ENCODE data around the gene LRBA.

The LRBA gene

DNA sequence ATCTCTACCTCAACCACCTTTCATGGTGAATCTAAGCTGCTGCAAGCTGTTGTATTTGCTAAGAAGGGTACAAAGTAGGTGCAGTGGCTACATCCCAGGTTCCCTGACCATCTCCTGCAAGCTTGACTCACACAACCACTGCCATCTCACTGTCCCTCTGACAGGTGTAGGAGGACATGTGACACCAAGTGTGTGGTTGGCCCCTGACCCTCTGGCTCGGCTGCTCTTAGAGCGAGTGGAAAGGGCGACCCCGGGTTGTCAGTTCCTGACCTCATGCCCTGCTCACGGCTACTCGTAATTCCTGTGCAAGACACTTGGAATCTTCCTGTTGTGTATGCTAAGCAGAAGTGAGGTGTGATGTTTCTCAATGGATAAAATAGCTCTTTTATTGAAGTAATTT, 752.5 kb downstream of the LRBA start:
- DNase-seq (ENCODE audit: low spot score): no peak

DNA sequence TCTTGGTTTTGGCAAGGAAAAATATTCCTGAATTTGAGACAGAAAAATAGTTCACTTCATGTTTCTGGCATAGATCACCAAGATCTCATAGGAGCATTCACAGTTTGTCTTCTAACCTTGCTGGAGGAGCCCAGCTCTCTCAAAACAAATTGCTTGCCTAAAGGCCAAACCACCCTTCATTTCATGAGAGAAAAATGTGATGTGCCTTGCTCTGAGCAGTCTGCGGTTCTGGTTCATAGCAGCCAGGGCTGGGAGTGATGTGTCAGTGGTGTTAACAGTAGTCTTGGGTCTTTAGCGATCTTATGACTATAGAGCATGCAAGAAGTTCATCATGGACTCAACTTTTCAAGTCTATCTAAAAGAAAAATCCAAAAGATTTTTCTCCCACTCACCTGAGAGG, 753.5 kb downstream of the LRBA start:
- DNase-seq (ENCODE audit: low spot score): no peak

DNA sequence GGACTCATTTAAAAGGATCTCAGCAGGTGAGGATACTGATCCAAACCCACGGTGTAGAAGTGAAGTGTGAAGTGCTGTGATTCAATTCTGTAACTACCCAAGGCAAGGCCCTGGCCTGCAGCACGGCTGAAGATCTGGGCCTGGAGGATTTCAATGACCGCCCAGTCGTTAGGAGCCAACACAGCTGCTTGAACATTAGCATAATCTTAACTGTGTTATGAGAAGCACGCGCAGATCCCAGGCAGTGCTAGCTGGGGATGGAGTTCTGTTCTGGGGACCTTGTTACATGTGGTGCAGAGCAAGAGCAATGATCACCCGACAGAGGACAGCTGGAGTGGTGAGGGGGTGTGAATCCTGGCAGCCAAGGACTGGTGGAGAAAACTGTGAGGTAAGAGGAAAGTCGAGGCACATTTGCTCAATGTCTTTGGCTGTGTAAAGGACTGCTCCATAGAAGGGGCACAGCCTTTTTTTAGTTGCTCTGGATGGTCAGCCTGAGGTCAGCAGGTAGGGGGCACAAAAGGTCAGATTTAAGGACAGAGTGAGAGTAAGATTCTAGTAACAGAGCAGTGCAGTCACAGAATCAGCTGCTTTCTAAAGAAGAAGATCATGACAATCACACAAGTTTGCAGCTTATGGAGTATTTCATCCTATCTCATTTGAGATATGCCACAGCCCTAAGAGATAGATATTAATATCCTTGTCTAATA, 755.1 kb downstream of the LRBA start:
- no peak for DNase-seq (ENCODE audit: low spot score)

DNA sequence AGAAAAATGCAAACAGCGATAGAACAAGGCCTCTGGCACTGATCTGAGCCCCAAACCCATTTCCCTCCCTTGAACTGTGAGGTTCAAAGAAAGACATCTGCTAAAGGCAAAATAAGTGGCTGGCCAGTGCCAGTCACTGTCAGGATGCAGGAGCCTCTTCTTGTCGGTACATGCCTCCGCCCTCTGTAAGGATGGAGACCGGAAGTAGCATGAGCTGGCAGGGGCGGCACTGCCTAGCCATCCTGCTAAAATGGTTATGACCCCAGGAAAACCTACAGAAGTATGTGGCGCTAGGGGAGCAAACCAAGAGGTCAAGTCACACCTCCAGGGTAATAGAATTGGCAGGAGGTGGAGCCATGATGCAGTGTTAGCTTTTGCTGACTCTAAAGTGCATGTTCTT, 756.5 kb downstream of the LRBA start:
- DNase-seq (ENCODE audit: low spot score): no peak

DNA sequence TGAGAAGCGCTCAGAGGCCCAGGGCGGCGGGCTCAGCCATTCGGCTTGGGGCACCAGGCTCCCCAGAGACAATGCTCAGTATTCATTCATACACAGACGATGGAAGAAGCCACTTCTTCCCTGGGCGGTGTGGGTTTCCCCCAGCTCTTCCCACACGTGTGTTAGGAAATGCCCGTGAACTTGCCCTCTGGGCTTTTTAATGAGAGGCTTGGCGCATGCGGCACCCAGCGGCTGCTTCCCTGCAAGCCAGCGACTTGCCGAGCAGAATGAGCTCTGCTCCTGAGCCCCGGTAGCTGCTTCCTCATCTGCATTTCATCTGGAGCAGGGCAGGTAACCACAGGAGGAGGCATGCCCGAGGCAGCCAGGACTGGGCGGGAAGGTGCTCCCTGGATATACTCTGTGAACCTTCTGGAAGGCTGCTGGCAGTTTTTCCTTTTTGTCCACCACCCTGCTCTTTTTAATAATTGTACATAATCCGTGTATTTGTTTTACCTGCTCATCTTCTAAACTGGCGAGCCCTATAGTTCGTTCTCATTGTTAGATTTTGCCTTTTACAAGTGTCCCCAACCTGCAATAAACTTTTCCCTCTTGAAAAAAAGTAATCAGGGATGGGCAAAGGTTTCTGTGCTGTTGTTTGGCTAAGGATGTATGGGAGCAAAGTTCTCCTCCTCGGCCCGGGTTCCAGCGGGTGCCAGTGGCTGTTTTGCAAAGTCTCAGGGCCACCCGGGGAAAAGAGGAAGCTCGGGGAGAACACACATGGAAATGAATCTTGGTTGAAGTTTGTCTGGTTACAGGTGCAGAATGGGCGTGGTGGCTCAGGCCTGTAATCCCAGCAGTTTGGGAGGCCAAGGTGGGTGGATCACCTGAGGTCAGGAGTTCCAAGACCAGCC, 758.0 kb downstream of the LRBA start:
- no peak for DNase-seq (ENCODE audit: low spot score)

DNA sequence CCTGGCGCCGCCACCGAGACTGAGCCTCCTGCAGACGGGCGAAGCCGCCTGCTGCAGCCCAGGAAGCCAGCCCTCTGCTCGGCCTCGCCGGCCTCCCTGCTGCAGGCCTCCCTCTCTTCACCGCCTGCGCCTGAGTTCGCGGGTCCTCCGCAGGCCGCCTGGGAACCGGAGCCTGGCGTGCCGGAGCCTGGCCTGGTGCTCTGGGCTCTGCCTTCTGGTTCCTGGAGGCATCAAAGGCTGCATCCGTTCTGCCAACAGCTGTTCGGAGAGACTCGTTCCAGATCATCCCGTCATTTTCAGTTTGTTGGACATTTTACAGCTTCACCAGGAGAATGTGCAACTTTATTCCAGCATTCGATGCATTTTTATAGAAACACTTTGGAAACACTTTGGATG, 758.9 kb downstream of the LRBA start:
- DNase-seq (ENCODE audit: low spot score): no peak

DNA sequence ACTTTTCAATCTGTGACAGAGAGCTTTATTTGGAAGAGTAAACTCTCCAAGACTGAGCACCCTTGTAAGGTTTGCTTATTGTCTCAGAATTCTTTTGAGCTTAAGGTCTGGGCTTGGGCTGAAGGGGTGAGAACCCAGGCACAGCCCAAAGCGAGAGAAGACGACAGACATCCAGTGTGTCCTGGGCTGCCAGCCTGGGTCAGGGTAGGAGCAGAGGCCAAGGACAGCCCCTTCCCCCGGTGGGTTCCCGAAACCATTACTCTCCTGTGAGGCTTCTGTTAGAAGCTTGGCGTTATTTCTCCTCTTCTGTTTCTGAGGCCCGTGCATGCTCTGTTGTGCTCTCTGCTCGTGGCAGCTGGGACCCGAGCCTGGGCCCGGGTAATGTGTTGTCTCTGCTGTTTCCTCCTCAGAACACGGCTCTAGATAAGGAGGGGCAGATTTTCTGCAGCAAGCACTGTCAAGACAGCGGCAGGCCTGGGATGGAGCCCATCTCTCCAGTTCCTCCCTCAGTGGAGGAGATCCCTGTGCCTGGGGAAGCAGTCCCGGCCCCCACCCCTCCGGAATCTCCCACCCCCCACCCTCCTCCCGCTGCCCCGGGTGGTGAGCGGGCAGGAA, 759.4 kb downstream of the LRBA start:
- DNase-seq (ENCODE audit: low spot score): no peak

DNA sequence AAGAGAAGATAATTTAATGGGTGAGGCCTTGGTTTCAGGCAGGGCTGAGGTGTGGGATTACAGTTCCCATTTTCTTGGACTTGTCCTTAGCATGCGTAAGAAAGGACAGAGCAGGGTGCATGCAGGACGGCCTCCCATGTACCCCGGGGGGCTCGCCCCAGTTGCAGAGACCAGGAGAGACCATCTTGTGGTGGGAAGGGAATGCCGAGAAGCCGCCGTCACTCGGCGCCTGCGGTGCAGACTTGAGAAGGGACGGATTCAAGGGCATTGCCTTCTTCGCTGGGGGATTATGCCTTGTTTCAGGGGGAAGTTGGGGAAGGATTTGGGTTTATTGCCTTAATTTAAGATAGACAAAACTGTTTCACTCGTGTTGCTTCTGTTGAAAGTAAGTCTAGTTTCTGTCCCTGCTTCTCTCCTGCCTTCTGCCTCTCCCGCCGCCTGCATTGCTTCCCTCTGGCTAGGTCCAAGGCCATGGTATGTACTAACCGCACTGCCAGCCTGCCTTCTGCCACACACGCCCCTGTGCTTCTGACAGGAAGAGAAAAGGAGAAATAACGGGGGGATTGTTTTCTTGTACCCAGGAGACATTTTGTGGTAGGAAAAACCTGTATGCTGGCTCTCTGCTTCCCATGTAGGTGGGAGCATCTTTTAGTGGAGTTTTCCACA, 761.0 kb downstream of the LRBA start:
- DNase-seq (ENCODE audit: low spot score): no peak

DNA sequence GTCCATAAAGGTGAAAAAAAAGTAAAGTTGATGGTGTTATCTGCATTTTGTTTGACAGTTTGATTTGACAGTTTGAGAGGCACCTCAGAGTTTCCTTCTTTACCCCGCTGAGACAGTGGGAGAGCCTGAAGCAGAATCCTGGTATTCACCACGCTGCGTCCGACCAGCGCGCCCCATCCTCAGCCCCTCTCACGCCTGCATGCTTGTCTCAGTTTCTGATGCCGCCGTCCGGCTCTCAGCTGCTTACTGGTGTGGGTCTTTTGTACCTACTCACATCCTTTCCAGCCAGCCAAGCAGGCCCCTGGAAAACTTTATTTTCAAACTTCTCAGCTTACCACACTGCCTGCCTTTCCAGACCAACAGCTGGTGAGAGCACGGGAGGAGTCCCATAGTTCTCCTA, 761.7 kb downstream of the LRBA start:
- DNase-seq (ENCODE audit: low spot score): no peak

DNA sequence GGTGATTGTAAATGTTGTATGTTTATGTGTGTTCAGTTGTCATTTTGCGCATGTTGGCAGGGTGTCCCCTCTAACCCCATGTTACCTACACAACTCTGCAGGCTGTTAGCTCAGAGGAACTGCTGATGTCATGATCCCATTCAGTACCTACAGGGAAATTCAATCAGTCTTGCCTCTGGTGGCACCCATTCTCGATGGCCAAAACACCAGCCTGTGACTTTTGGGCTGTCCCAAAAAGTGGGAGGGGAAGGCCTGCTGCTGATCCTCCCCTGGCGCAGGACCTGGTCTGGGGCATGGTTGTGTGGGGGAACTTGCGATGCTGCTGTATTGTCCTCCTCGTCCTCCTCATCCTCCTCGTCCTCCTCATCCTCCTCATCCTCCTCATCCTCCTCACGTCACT, 762.3 kb downstream of the LRBA start:
- no peak for DNase-seq (ENCODE audit: low spot score)

DNA sequence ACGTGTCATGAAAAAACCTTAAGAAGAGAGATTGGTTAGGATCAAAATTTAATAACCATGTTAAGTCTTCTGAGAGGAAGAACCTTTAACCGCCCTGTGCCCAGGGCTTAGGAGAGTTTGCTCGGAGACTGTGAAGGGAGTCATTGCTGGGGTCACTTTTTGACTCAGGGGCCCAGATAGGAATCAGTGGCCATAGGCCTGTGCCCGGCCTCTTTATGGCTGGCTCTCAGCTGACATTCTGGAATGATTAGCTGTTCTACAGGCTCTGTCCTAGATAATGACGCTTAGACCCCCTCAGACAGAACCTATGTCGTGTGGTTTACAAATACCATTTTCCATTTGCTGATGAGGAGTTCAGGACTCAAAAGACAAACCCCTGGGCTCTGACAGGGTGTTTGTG, 762.8 kb downstream of the LRBA start:
- DNase-seq (ENCODE audit: low spot score): no peak

DNA sequence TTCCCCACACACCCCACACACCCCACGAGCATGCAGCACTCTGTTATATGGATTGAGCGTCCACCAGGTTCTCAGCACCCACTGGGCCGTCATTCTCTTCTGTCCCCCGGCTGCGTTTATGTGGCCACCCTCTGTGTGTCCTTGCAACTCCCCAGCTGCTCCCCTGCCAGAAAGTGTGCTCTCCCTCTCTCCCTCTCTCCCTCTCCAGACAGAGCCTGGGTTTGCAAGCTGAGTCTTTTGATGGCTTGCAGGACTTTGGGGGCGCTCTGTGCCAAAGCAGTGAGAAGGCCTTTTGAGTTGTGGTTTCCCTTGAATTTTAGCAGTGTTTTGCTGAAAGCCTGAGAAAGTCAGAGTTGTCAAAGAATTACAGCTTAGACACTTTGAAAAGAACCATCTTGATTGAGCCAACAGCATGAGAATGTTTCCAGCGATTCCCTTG, 763.3 kb downstream of the LRBA start:
- no peak for DNase-seq (ENCODE audit: low spot score)

DNA sequence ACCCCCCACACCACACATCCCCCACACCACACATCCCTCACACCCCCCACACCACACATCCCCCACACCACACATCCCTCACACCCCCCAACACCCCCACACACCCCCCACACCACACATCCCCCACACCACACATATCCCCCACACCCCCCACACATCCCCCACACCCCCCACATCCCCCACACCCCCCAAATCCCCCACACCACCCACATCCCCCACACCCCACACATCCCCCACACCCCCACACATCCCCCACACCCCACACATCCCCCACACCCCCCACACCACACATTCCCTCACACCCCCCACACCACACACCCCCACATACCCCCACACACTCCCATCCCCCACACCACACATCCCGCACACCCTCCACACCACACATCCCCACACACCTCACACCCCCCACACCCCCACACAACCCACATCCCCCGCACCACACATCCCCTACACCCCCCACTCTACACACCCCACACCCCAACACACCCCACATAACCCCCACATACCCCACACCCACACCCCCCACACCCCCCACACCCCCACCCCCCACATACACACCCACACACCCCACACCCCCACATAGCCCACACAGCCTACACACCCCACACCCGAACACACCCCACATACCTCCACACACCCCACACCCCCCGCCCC, 764.0 kb downstream of the LRBA start:
- no peak for DNase-seq (ENCODE audit: low spot score)

DNA sequence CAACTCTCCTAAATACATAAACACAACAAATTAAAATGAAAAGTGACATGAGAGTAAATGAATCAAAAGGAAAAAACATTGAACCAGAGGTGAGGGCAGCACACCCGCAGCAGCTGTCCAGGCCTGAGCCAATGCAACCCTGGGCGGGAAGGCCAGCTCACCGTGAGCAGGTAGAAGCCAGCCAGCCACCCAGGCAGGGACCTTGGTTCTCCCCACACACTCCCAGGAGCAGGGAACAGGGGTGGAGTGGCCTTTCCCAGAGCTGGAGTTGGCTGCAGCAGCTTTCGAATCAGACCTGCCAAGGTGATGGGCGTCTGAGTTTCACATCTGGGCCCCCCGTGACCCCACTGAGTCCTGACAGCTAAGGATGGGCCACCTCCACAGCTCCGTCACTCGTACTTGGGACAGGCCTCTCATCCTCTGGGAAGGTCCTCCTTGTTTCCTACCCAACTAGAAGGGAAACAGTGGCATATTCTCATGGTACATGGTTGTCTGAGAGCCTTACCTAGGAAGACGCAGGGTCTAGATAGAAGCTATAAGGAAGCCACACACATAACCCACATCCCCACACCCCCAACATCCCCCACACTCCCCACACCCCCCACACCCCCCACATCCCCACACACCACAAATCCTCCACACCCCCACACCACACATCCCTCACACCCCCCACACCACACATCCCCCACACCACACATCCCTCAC, 764.6 kb downstream of the LRBA start:
- no peak for DNase-seq (ENCODE audit: low spot score)

DNA sequence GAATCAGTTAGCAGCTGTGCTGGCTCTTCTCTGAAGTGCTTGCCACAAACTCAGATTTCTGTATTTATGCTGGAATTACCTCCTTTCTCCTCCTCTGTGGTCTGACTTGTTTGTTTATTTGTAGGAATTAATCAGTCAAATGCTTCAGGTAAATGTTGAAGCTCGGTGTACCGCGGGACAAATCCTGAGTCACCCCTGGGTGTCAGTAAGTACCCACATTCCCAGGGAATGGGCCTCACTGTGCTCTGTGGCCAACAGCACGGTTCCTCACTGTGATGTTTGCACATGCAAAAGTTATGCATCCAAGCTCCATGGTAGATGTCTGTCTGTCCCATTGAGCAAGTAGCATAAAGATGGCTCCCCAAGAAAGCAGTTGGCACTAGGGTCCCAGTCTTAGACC, 766.9 kb downstream of the LRBA start:
- DNase-seq (ENCODE audit: low spot score): no peak

DNA sequence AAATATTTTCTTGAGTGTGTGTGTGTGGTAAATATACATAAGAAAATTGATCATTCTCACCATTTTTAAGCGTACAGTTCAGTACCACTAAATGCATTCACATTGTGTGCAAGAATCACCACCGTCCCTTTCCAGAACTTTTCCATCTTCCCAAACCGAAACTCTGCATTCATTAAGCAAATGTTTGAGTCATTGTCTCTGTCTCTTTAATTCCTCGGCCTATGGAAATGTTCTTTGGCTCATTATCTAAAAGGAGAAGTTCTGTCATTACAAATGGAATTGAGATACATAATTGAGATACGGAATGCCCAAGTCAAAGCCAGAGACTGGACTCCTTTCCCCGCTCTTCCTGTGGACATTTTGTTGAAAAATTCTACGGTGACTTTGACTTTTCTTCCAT, 767.9 kb downstream of the LRBA start:
- no peak for DNase-seq (ENCODE audit: low spot score)

DNA sequence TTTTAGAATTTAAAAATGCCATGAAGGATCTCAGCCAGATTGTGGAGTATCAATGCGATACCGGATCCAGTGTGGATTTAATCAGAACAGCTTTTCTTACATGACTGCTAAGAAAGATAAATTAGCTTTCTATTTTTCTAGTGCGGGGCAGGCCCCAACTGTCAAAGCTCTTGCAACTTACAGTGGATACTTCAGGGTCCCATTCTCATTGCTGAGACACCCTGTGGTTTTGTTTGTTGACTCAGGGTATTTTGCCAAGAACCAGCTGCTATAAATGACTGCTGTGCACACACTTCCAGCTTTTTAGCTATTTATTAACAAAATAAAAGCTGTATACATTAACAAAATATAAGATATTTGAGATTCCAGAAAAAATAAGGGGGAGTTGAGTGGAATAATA, 770.5 kb downstream of the LRBA start:
- peak; percentile 47 for DNase-seq (ENCODE audit: low spot score)

DNA sequence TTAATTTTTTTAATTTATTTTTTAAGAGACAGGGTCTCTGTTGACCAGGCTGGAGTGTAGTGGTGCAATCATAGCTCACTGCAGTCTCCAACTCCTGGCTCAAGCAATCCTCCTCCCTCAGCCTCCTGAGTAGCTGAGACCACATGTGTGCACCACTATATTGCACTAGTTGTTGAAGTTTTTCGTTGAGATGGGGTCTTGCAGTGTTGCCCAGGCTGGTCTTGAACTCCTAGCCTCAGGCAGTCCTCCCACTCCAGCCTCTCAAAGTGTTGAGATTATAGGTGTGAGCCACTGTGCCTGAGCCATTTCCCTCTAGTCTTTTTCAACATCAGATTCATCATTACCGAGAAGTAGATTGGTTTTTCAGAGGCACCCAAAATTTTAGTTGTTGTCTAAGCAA, 771.2 kb downstream of the LRBA start:
- DNase-seq (ENCODE audit: low spot score): no peak

DNA sequence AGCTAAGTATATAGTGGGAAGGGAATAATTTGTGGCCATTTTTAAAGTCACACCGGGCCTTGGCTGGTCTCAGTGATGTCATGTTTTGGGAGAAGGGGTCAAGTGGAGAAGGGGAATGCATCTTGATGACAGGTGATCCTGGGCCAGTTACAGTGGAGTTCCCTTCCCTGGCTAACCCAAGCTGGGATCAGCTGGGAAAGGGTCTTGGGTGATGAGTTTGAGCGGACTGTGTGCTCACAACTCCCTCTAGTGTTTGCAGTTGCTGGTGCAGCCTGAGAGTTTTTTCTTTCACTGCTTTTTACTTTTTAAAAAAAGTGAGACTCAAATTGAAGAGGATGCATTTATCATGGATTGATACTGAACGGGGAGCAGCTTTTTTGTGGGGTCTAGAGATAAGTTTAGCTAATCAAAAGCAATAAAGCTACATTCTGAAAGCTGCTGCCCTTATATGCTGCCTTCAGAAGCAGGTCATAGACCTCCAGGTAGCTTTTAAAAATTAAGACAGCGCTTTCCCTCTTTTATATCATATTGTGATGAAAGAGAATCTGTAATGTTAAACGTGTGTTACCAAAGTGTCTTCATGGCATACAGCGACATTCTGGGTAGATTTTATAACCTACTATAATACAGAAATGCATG, 772.1 kb downstream of the LRBA start:
- DNase-seq (ENCODE audit: low spot score): peak; percentile 62

DNA sequence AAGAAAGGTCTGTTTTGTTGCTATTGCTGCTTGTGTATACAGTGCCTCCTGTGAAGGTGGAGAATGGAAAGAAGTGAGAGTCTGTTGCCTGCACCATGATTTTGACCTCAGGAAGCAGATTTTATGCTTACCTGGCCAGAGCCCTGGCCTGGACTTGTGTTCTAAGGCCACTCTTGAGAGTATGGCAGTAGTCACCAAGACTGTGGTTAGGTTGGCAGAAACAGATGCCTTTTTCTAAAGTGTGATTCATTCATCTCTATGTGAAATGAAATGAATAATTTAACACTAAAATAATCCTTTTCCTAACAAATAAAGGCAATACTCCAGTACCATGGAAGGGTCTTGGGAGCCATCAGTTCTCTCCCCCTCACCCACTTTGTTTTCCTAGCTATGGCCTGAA, 775.1 kb downstream of the LRBA start:
- DNase-seq (ENCODE audit: low spot score): no peak

DNA sequence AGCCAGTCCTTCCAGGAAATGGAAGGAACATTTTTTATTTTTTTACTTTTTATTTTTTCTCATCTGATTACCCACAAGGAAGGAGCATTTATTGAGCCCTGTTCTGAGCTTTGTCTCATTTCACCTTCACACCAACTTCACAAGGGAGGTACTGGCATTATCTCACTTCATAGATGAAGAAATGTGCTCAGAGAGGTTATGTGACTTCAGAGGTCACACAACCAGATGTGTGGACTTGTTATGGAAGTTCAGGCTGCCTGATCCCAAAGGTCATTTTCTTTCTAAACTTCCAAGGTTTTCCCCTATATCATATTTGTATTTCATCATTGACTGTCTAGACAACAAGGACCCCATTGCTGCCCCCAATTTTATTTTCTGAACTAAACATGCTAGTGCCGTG, 776.5 kb downstream of the LRBA start:
- DNase-seq (ENCODE audit: low spot score): no peak

All from AG08395 (cell line).